ENCODE results near the gene S100A1. TPM values are rescaled to one million over a fixed set of nuclear protein-coding genes. Genes with fewer than 3 reads are reported as not detected.
"Not testable (repeated sequence)": the region's sequence is repeated elsewhere in the genome, so short reads cannot be mapped to it uniquely, and the experiment has no call there.

The S100A1 gene
- total RNA-seq, 1 donor from 2014 or later = 2,048 TPM

GRCh38 chr1:153671628-153672353 lies 43.6 kb downstream of the S100A1 start:
- intact Hi-C loops (cut with micrococcal nuclease) = not testable (repeated sequence)
- ATAC-seq (peak; percentile 28), DNase-seq (peak; percentile 58)

GRCh38 chr1:153673511-153673910 lies 45.3 kb downstream of the S100A1 start:
- DNase-seq = no peak
- no peak for ATAC-seq
- intact Hi-C loops (cut with micrococcal nuclease) = no loop called here

GRCh38 chr1:153677718-153678518 lies 49.7 kb downstream of the S100A1 start:
- ATAC-seq (peak; percentile 78), DNase-seq (peak; percentile 61)
- intact Hi-C loops (cut with micrococcal nuclease) = loop anchor here (5.0 kb wide), 1 partner anchor 94 kb away; no protein-coding TSS in a partner anchor

- intact Hi-C loops (cut with micrococcal nuclease) = loop anchor here (5.0 kb wide), 1 partner anchor 94 kb away; no protein-coding TSS in a partner anchor
- DNase-seq = peak; percentile 78
- ATAC-seq = peak; percentile 83
These were observed 50.5 kb downstream of the S100A1 start, which contains the start of gene NPR1 for GRCh38 chr1:153678519-153679336. NPR1 (plus strand) TSS chr1:153678688; CDS start chr1:153679109, 421 bp downstream.

GRCh38 chr1:153679337-153680119 lies 51.3 kb downstream of the S100A1 start:
- peak; percentile 46 for DNase-seq
- intact Hi-C loops (cut with micrococcal nuclease) = loop anchor here (5.0 kb wide), 1 partner anchor 93 kb away; no protein-coding TSS in a partner anchor
- ATAC-seq = peak; percentile 46

GRCh38 chr1:153680120-153680403 lies 51.8 kb downstream of the S100A1 start:
- no peak for DNase-seq
- ATAC-seq = no peak
- intact Hi-C loops (cut with micrococcal nuclease) = no loop called here

Other genes starting within 250 kb of the S100A1 start
- gene S100A8, start 237.4 kb upstream of the S100A1 start, total RNA-seq = 40.7 TPM
- not detected for gene S100A7A, start 211.9 kb upstream of the S100A1 start, total RNA-seq
- not detected for gene S100A7, start 167.8 kb upstream of the S100A1 start, total RNA-seq
- 201 TPM for gene S100A6, start 92.4 kb upstream of the S100A1 start, total RNA-seq
- gene S100A5, start 87.5 kb upstream of the S100A1 start, total RNA-seq = not detected
- 114 TPM for gene S100A4, start 82.6 kb upstream of the S100A1 start, total RNA-seq
- gene S100A3, start 79.2 kb upstream of the S100A1 start, total RNA-seq = 0.79 TPM
- gene S100A2, start 62.6 kb upstream of the S100A1 start, total RNA-seq = 1.9 TPM
- 42.2 TPM for gene S100A16, start 15.3 kb upstream of the S100A1 start, total RNA-seq
- 5.7 TPM for gene S100A14, start 12.1 kb upstream of the S100A1 start, total RNA-seq
- gene S100A13, start 929 bp upstream of the S100A1 start, total RNA-seq = 124 TPM
- gene CHTOP, start 5.6 kb downstream of the S100A1 start, total RNA-seq = 73.3 TPM
- gene SNAPIN, start 30.3 kb downstream of the S100A1 start, total RNA-seq = 60.1 TPM
- 56.9 TPM for gene ILF2, start 42.6 kb downstream of the S100A1 start, total RNA-seq
- gene NPR1, start 50.3 kb downstream of the S100A1 start, total RNA-seq = 10.5 TPM
- gene INTS3, start 99.6 kb downstream of the S100A1 start, total RNA-seq = 35.5 TPM
- gene SLC27A3, start 147.0 kb downstream of the S100A1 start, total RNA-seq = 9.8 TPM